Activated naive CD4-positive, alpha-beta T cell treated with anti-CD3 and anti-CD28 coated beads for 36 hours (primary cell): ENCODE measurements around the gene NEMP2. TPM values are rescaled to one million over a fixed set of nuclear protein-coding genes. Genes with fewer than 3 reads are reported as not detected.
A peak's percentile ranks its signal among the peaks of the same experiment; 100 is the strongest.

Source experiments
- CTCF ChIA-PET: fragments of 350-600 bp; sonication (Branson Sonifier 250); formaldehyde crosslinking; loops from one replicate; lab custom pipeline; 2021; ENCODE audit warnings: antibody characterized with exemption; lab: Charles Lee
- DNase-seq: peaks from one replicate; pipeline ENCODE4 v3.0.0-alpha.2; 2020
- H3K27ac Mint-ChIP-seq: one replicate; pipeline ENCODE4 v1.8.0; 2021; ENCODE audit warnings: mild to moderate bottlenecking, mixed read lengths
- H3K27me3 Mint-ChIP-seq: one replicate; pipeline ENCODE4 v1.8.0; 2021; ENCODE audit warnings: low read depth, mixed read lengths
- H3K36me3 Mint-ChIP-seq: one replicate; pipeline ENCODE4 v1.8.0; 2021; ENCODE audit warnings: low read depth, mixed read lengths
- H3K4me1 Mint-ChIP-seq: one replicate; pipeline ENCODE4 v1.8.0; 2021; ENCODE audit warnings: low read depth, mixed read lengths
- H3K4me3 Mint-ChIP-seq: one replicate; pipeline ENCODE4 v1.8.0; 2021; ENCODE audit warnings: mild to moderate bottlenecking, moderate library complexity, mixed read lengths
- H3K9me3 Mint-ChIP-seq: one replicate; pipeline ENCODE4 v1.8.0; 2021; ENCODE audit warnings: mixed read lengths
- intact Hi-C: fragments of 100-400 bp; cut with micrococcal nuclease; formaldehyde crosslinking; loops from one replicate; pipeline ENCODE4 v1.15.1; 2023
- total RNA-seq, 2 experiments: library from RNA; stranded (reverse); gene quantifications; one replicate each; pipeline ENCODE4 v1.2.3, GENCODE V29; 2021

Gene NEMP2
- total RNA-seq, 2 experiments from 2014 or later, result 32.9 to 34.2 TPM

DNA sequence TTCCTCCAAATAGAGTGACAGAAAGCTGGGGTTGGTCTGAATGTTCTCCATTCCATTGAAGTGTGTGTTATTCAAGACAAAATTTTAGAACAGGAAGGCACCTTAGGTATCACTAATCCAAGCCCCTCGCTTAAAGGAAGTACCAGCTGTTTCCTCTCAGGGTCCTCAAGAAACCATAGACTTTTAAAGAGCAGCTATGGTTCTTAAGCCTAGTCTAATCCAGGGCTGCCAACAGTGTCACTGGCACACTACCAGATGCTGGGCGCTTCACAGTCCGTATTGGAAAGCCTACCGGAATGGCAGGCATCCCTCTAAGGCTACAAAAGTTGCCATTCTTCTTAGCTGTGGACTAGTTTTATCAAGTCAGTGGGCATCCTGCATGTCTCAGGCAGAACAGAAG is 1.9 kb downstream of the NEMP2 start:
- peak overlapping the region; percentile 100 for H3K27ac Mint-ChIP-seq
- CTCF ChIA-PET, result interaction anchor here (0.9 to 1.8 kb wide), 2 partner anchors 17 to 162 kb away, joined by 3 to 7 read pairs; no protein-coding TSS in a partner anchor
- peaks cover 26% of the 10 kb centered on the region for H3K36me3 Mint-ChIP-seq
- H3K27me3 Mint-ChIP-seq, result no peaks in the 10 kb centered on the region
- intact Hi-C loops, result loop anchor here (1.0 to 10.0 kb wide), 10 partner anchors 12 to 1228 kb away; partner anchors contain the start of genes ASNSD1, NABP1, ORMDL1 and PMS1
- peaks cover 68% of the 10 kb centered on the region for H3K4me1 Mint-ChIP-seq
- peaks cover 14% of the 10 kb centered on the region for H3K9me3 Mint-ChIP-seq
- H3K4me3 Mint-ChIP-seq, result peak overlapping the region; percentile 96
- no peak for DNase-seq

DNA sequence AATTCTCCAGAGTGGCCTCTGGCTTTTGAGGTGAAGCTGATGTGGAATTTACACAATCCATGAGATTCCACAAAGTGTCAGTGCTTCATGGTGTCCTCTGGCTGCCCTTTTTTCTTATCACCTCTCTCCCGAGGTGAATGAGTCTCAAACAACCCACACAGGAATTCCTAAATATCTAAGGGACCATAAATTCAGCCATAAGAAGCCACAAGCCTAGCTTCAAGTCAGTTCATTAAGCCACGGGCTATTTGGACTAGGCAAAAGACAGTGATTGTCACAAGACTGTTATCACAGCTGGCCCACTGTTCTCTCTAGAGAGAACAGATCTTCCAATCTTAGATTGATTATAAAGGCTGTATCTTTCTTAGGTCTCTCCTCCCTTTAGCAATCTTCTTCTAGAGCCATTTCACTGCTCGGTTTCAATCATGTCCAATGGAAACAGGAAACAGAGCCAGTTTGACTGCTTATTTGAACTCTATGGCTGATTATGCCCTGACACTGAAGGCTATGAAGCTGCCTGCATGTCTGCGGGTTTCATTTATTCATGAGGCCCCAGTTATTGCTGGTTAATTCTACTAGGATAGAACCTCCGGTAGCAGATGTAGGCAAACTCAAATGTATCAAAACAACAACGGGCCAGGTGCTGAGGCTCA is 4.1 kb downstream of the NEMP2 start:
- no peak overlapping the region for H3K4me3 Mint-ChIP-seq
- no peaks in the 10 kb centered on the region for H3K9me3 Mint-ChIP-seq
- H3K27ac Mint-ChIP-seq, result peak overlapping the region; percentile 62
- intact Hi-C loops, result loop anchor here (1.0 to 10.0 kb wide), 8 partner anchors 14 to 1226 kb away; partner anchors contain the start of genes ASNSD1, NABP1, ORMDL1 and PMS1
- H3K36me3 Mint-ChIP-seq, result peaks cover 12% of the 10 kb centered on the region
- H3K4me1 Mint-ChIP-seq, result peaks cover 75% of the 10 kb centered on the region
- H3K27me3 Mint-ChIP-seq, result no peaks in the 10 kb centered on the region
- CTCF ChIA-PET, result interaction anchor here (0.6 to 1.0 kb wide), 3 partner anchors 39 to 146 kb away, joined by 3 read pairs; no protein-coding TSS in a partner anchor
- DNase-seq, result no peak

DNA sequence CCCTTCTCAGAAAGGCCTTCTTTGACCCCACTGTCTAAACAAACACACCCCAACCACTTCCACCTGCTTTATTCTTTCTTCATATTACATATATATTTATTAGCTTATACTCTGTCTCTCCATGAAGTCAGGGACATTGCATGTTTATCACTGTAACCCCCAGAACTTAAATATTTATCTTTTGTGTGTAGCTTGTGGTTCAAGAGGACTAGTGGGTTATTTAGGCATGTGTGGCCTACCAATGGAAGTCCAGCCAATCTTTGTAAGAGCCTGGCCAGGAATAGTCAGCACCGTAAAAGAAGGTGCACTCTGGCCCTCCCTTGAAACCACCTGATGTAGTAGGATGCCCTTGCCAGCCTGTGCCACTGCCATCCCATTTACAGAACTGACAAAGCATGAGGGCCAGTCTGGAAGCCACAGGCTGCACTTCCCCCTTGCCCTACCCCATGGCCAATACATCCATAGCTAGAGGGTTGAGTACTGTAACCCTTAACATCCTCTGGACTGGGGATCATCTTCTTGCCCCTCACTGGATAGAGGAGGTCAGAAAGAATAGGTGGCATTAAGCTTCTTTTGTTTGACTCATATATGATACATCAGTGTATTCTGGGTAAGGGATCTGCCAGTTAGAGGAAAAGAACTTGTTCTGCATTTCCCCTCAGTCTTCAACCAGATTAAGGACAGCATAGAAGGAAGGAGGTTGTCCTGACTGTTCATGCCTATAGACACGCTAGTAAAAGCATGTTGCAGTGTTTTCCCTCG is 4.9 kb downstream of the NEMP2 start:
- no peak for DNase-seq
- no peak overlapping the region for H3K4me3 Mint-ChIP-seq

DNA sequence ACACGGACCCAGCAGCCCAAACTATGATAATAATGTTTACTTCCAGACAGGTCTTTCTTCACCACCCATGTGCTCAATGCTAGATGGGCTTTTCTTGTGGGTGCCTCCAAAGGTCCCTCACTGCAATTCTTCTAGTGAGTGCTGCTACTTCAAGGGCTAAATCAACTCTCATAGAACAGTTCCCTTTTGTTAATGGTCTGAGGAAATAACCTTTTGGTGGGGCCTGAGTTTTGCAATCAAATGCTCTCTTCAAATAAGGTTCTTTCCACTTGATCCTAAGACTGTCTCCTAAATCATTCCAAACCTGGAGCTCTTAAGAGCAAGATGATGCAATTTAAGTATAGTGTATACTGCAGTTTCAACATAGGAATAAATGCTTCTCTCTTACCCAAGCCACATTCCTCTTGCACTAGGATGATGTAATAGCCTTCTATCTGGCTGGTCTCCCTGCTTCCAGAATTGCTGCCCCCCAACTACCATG is 6.0 kb downstream of the NEMP2 start:
- Mint-ChIP-seq H3K27ac (no peak overlapping the region), H3K4me1 (peaks cover 81% of the 10 kb centered on the region), H3K4me3 (no peak overlapping the region), H3K9me3 (no peaks in the 10 kb centered on the region), H3K27me3 (no peaks in the 10 kb centered on the region), H3K36me3 (peaks cover 11% of the 10 kb centered on the region)
- no peak for DNase-seq
- intact Hi-C loops, result no loop called here
- CTCF ChIA-PET, result no interaction called here

More for the DNA sequence above, 4.9 kb downstream of the NEMP2 start:
- H3K27me3 Mint-ChIP-seq, result no peaks in the 10 kb centered on the region
- CTCF ChIA-PET, result interaction anchor here (0.6 to 1.0 kb wide), 3 partner anchors 39 to 440 kb away, joined by 3 read pairs; no protein-coding TSS in a partner anchor
- H3K4me1 Mint-ChIP-seq, result peaks cover 81% of the 10 kb centered on the region
- peaks cover 12% of the 10 kb centered on the region for H3K36me3 Mint-ChIP-seq
- H3K9me3 Mint-ChIP-seq, result no peaks in the 10 kb centered on the region
- peak overlapping the region; percentile 57 for H3K27ac Mint-ChIP-seq
- intact Hi-C loops, result loop anchor here (1.0 to 10.0 kb wide), 8 partner anchors 13 to 1225 kb away; partner anchors contain the start of genes ASNSD1, NABP1, ORMDL1 and PMS1

DNA sequence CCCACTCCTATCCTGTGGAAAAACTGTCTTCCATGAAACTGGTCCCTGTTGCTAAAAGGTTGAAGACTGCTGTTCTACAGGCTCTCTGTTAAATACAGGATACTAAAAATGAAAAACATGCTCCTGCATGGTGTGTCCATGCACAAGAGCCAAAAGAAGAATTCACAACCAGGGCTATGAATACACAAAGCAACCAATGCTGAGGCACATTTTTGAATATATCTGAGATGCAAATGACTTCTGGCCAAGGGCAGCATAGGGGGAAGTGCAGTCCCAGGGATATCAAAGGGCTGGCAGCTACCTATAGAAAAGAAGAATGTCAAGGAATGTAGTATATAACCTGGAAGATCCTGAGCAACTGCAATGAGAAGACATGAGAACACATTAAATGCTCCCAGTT is 6.6 kb downstream of the NEMP2 start:
- Mint-ChIP-seq H3K4me1 (peaks cover 75% of the 10 kb centered on the region), H3K27me3 (no peaks in the 10 kb centered on the region), H3K36me3 (peaks cover 9% of the 10 kb centered on the region), H3K9me3 (no peaks in the 10 kb centered on the region), H3K4me3 (no peak overlapping the region), H3K27ac (no peak overlapping the region)
- DNase-seq, result no peak
- CTCF ChIA-PET, result no interaction called here
- intact Hi-C loops, result no loop called here

DNA sequence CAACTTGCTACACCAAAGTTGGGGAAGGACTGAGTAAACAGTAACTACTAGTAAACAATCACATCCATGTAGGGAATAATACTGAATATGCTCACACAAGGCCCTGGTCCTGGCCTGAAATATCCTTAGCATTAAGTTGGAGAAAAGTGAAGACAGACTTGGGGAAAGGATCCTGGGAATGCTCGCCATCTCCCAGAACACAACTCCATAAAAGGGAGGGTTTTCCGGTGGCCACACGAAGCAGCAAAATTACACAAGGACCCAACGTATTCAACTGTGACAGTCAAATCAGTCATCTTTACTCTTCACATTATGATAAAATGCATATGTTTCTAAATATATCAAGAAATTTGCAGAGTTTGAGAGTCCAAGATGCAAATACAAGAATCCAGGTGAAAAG is 7.3 kb downstream of the NEMP2 start:
- peaks cover 68% of the 10 kb centered on the region for H3K4me1 Mint-ChIP-seq
- no peak overlapping the region for H3K4me3 Mint-ChIP-seq

DNA sequence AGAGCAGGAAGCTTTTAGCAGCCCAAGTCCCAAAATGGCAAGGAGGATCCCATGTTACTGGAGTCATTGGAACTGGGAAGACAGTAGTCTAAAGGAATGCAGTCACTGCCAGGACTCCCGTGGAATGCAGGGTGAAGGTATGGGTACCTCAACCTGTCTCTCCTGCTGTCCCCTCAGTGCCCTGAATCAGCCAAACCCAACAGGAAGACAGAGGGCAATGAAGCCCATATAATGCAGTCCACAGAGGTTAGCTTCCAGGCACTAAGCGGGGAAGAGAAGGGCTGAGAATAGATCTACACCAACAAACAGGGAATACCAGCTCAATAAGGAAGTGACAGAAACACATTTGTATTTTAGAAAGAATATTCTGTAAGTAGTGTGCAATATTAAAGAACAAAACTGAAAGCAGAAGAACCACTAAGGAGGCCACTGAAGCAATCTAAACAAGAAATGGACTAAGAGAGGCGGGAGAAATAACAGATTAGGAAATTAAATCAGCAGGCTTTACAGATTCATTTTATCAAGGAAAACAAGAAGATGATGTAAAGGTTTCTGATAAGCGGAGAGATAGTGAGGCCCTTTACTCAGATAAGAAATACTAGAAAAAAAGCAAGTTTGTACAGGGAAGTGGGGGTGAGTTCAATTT is 8.3 kb downstream of the NEMP2 start:
- Mint-ChIP-seq H3K4me1 (peaks cover 66% of the 10 kb centered on the region), H3K27ac (no peak overlapping the region), H3K9me3 (no peaks in the 10 kb centered on the region), H3K27me3 (no peaks in the 10 kb centered on the region), H3K36me3 (peaks cover 20% of the 10 kb centered on the region), H3K4me3 (no peak overlapping the region)
- no peak for DNase-seq
- CTCF ChIA-PET, result no interaction called here
- intact Hi-C loops, result no loop called here

More for the DNA sequence above, 7.3 kb downstream of the NEMP2 start:
- Mint-ChIP-seq H3K9me3 (no peaks in the 10 kb centered on the region), H3K27me3 (no peaks in the 10 kb centered on the region), H3K36me3 (peaks cover 15% of the 10 kb centered on the region), H3K27ac (no peak overlapping the region)
- intact Hi-C loops, result no loop called here
- CTCF ChIA-PET, result no interaction called here
- no peak for DNase-seq

DNA sequence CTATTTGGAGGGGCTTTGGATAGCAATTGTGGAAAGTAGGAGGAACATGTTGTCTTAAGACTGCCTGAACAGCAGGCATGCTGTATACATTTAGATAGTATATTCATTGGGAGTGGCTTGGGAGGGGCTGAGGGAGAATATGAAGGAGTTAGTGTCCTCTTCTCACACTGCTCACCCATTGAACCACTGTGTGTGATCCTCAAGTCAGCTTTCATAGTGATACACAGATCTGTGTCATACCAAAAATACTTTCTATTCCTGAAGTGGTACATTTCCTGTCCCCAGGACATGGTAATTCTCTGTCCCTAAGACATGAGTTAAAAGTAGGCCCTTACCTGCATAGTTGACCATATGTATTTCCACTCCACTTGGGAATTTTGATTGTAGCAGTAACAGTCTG is 9.6 kb downstream of the NEMP2 start:
- no peak overlapping the region for H3K27ac Mint-ChIP-seq
- CTCF ChIA-PET, result no interaction called here
- H3K4me1 Mint-ChIP-seq, result peaks cover 66% of the 10 kb centered on the region
- H3K36me3 Mint-ChIP-seq, result peaks cover 27% of the 10 kb centered on the region
- no peaks in the 10 kb centered on the region for H3K9me3 Mint-ChIP-seq
- H3K4me3 Mint-ChIP-seq, result no peak overlapping the region
- no peaks in the 10 kb centered on the region for H3K27me3 Mint-ChIP-seq
- no peak for DNase-seq
- intact Hi-C loops, result no loop called here

DNA sequence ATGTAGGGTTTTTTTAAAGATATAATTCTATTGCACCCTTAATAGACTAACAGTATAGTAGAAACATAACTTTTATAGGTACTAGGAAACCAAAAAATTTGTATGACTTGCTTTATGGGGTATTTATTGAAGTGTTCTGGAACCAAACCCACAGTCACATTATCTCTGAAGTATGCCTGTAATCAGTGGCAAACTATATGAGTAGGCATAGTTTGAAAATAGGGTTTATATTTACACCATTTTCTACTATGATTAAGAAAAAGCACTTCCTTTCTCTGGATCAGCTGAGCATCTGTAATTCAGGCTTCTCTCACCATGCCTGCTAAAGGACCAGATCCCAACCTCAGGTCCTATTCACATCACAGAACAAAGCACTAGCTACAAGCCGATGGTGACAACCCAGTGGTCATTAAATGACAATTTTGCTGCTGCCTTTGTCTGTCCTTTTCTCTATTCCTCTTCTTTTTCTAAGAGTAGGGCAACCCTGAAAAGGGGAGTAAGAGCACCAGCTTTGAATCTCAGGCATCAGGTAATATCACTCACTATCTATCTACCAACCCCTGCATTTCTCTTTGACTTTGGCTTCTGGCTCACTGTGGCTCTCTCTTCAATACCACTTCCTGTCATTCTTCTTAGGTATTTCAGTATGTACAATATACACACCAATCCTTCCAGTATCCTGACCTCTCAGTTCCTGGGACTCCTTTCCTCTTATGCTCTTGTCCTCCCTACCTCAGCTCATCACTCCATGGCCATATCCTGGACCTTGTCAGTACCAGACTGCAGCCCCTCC is 14.4 kb downstream of the NEMP2 start:
- intact Hi-C loops, result loop anchor here (1.0 to 5.0 kb wide), 2 partner anchors 12 to 202 kb away; no protein-coding TSS in a partner anchor
- H3K27ac Mint-ChIP-seq, result peak overlapping the region; percentile 0
- H3K27me3 Mint-ChIP-seq, result no peaks in the 10 kb centered on the region
- peaks cover 44% of the 10 kb centered on the region for H3K4me1 Mint-ChIP-seq
- H3K4me3 Mint-ChIP-seq, result no peak overlapping the region
- CTCF ChIA-PET, result interaction anchor here (1.0 kb wide), 1 partner anchor 9 kb away, joined by 3 read pairs; no protein-coding TSS in a partner anchor
- peaks cover 33% of the 10 kb centered on the region for H3K36me3 Mint-ChIP-seq
- H3K9me3 Mint-ChIP-seq, result no peaks in the 10 kb centered on the region
- no peak for DNase-seq

DNA sequence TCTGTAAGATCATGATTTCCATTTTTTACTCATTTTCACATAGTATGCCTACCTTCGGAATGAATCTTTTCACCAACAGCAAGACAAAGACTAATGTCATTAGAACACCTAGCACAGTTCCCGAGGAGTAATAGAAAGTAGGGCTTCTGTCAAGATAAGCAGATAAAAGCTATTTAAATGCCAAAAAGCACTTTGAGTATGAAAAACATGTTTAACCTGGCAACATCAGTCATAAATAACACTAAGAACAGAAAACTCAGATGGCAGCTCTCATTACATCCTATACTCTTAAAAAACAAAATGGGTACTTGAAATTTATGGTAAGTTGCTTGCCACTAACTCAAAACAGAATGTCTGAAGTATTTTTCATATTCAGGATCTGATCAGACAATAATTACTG is 17.1 kb downstream of the NEMP2 start:
- intact Hi-C loops, result loop anchor here (5.0 kb wide), 1 partner anchor 205 kb away; no protein-coding TSS in a partner anchor

DNA sequence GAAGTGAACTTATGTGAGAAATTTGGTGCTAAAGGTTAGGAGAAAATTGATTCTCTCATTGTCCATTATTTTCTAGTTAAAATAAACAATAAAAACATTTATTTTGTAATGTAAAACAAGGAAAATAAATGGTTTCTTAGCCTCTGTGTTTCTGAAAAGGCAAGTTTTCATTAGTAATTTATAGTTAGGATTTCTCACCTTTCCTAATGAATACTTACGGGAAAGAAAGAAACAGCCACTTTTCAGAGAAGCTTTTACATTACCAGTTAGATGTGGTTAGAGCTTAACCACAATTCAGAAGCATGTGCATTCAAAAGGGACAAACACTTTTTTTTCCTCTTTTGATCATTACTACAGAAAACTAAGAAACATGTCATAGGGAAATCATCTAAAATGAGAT is 18.8 kb downstream of the NEMP2 start:
- no peaks in the 10 kb centered on the region for H3K27me3 Mint-ChIP-seq
- intact Hi-C loops, result loop anchor here (1.0 to 5.0 kb wide), 3 partner anchors 15 to 207 kb away; no protein-coding TSS in a partner anchor
- no peak for DNase-seq
- peaks cover 44% of the 10 kb centered on the region for H3K4me1 Mint-ChIP-seq
- peaks cover 33% of the 10 kb centered on the region for H3K36me3 Mint-ChIP-seq
- H3K9me3 Mint-ChIP-seq, result no peaks in the 10 kb centered on the region
- CTCF ChIA-PET, result interaction anchor here (0.9 to 2.4 kb wide), 3 partner anchors 18 to 248 kb away, joined by 3 to 7 read pairs (median 4); no protein-coding TSS in a partner anchor
- H3K4me3 Mint-ChIP-seq, result no peak overlapping the region
- H3K27ac Mint-ChIP-seq, result peak overlapping the region; percentile 11

More for the DNA sequence above, 17.1 kb downstream of the NEMP2 start:
- no peak overlapping the region for H3K4me3 Mint-ChIP-seq
- CTCF ChIA-PET, result interaction anchor here (0.6 to 1.0 kb wide), 2 partner anchors 127 to 179 kb away, joined by 3 read pairs; no protein-coding TSS in a partner anchor
- DNase-seq, result no peak
- H3K27ac Mint-ChIP-seq, result no peak overlapping the region
- no peaks in the 10 kb centered on the region for H3K27me3 Mint-ChIP-seq
- peaks cover 44% of the 10 kb centered on the region for H3K36me3 Mint-ChIP-seq
- no peaks in the 10 kb centered on the region for H3K9me3 Mint-ChIP-seq
- peaks cover 55% of the 10 kb centered on the region for H3K4me1 Mint-ChIP-seq
